IMR-90 (cell line): ENCODE measurements around the gene SPTBN5. TPM values are rescaled to one million over a fixed set of nuclear protein-coding genes. Genes with fewer than 3 reads are reported as not detected.
A peak's percentile ranks its signal among the peaks of the same experiment; 100 is the strongest.

Source experiments
- ATAC-seq: fragments of 200-7000 bp; cut with Tn5 transposase; 2 replicates; pipeline ENCODE4 v1.9.1; 2020; ENCODE audit warnings: low read depth, mild to moderate bottlenecking, moderate library complexity
- BruUV-seq: library from RNA; stranded (reverse); fragments of 400-500 nt; replicated peaks from 2 replicates; lab custom pipeline; 2021; lab: Mats Ljungman, UMichigan
- CTCF ChIA-PET: fragments of 300-600 bp; formaldehyde crosslinking; extraction: SDS; loops from one replicate; lab custom pipeline; 2021; ENCODE audit warnings: antibody characterized with exemption; lab: Yijun Ruan, JAX
- POLR2A ChIA-PET: fragments of 300-600 bp; sonication (Branson Sonifier 250); formaldehyde crosslinking; loops from one replicate; lab custom pipeline; 2022; ENCODE audit warnings: antibody characterized with exemption; ENCODE audit not compliant: unreplicated experiment; lab: Charles Lee
- DNase-seq: peaks from one replicate; pipeline ENCODE4 v3.0.0; 2013
- H2AFZ ChIP-seq: replicated peaks from 2 replicates; pipeline ENCODE3; 2013; ENCODE audit warnings: low read length, mild to moderate bottlenecking; ENCODE audit not compliant: poor library complexity
- H2AK5ac ChIP-seq: 2 replicates; pipeline ENCODE4 v1.6.1; 2013; ENCODE audit warnings: low read depth, low read length, inconsistent platforms
- H2AK9ac ChIP-seq: replicated peaks from 2 replicates; pipeline ENCODE3; 2013; ENCODE audit warnings: mild to moderate bottlenecking, low read depth, low read length, moderate library complexity; ENCODE audit not compliant: poor library complexity
- H2BK120ac ChIP-seq: 2 replicates; pipeline ENCODE4 v1.6.1; 2013; ENCODE audit warnings: low read depth, low read length, inconsistent platforms
- H2BK15ac ChIP-seq: 3 replicates; pipeline ENCODE4 v1.6.1; 2013; ENCODE audit warnings: low read depth, low read length, inconsistent platforms
- H2BK20ac ChIP-seq: 2 replicates; pipeline ENCODE4 v1.6.1; 2013; ENCODE audit warnings: low read depth, mild to moderate bottlenecking, inconsistent platforms, low read length, moderate library complexity
- H2BK5ac ChIP-seq: 2 replicates; pipeline ENCODE4 v1.6.1; 2013; ENCODE audit warnings: mild to moderate bottlenecking, low read depth, low read length, inconsistent platforms; ENCODE audit not compliant: poor library complexity, severe bottlenecking
- H3K14ac ChIP-seq: replicated peaks from 2 replicates; pipeline ENCODE4 v1.6.1; 2013; ENCODE audit warnings: low read depth, low read length, inconsistent platforms
- H3K18ac ChIP-seq: 2 replicates; pipeline ENCODE4 v1.6.1; 2013; ENCODE audit warnings: low read depth, low read length, control low read depth
- H3K23ac ChIP-seq: 2 replicates; pipeline ENCODE4 v1.6.1; 2013; ENCODE audit warnings: low read depth, low read length, inconsistent platforms
- H3K27ac ChIP-seq: 2 replicates; pipeline ENCODE4 v1.5.1; 2013; ENCODE audit warnings: mild to moderate bottlenecking, control low read depth, low read length; ENCODE audit not compliant: insufficient read depth
- H3K27me3 ChIP-seq: 2 replicates; pipeline ENCODE4 v1.6.1; 2013; ENCODE audit warnings: low read length; ENCODE audit not compliant: control insufficient read depth, insufficient read depth
- H3K36me3 ChIP-seq: 2 replicates; pipeline ENCODE4 v1.6.1; 2013; ENCODE audit warnings: low read length, mixed read lengths; ENCODE audit not compliant: control insufficient read depth, insufficient read depth
- H3K4ac ChIP-seq: 2 replicates; pipeline ENCODE4 v1.6.1; 2013; ENCODE audit warnings: low read depth, low read length, inconsistent platforms
- H3K4me1 ChIP-seq: 2 replicates; pipeline ENCODE4 v1.6.1; 2013; ENCODE audit warnings: low read length, mixed read lengths; ENCODE audit not compliant: control insufficient read depth, insufficient read depth
- H3K4me2 ChIP-seq: 2 replicates; pipeline ENCODE4 v1.6.1; 2013; ENCODE audit warnings: low read depth, mild to moderate bottlenecking, control low read depth, low read length, moderate library complexity
- H3K4me3 ChIP-seq: 2 replicates; pipeline ENCODE4 v1.5.1; 2013; ENCODE audit warnings: low read depth, mild to moderate bottlenecking, control low read depth, low read length, moderate library complexity; ENCODE audit not compliant: insufficient read depth
- H3K56ac ChIP-seq: 2 replicates; pipeline ENCODE4 v1.6.1; 2013; ENCODE audit warnings: low read length, inconsistent platforms; ENCODE audit not compliant: insufficient read depth; ENCODE audit errors: extremely low read depth
- H3K79me1 ChIP-seq, 2 experiments: 2 replicates each; pipeline ENCODE4 v1.6.1; 2013; ENCODE audit warnings: low read length in 2 of 2, inconsistent platforms in 1 of 2, low read depth in 1 of 2
- H3K9ac ChIP-seq: 2 replicates; pipeline ENCODE4 v1.6.1; 2013; ENCODE audit warnings: low read depth, low read length, control low read depth
- H3K9me1 ChIP-seq: 2 replicates; pipeline ENCODE4 v1.6.1; 2013; ENCODE audit warnings: low read length, inconsistent platforms; ENCODE audit not compliant: insufficient read depth
- H3K9me3 ChIP-seq: 2 replicates; pipeline ENCODE4 v1.6.1; 2013; ENCODE audit warnings: low read length; ENCODE audit not compliant: control insufficient read depth, insufficient read depth
- H4K20me1 ChIP-seq: 2 replicates; pipeline ENCODE4 v1.6.1; 2013; ENCODE audit warnings: low read length, inconsistent platforms; ENCODE audit not compliant: insufficient read depth
- H4K5ac ChIP-seq: 2 replicates; pipeline ENCODE4 v1.6.1; 2013; ENCODE audit warnings: mild to moderate bottlenecking, low read depth, low read length, control low read depth
- H4K8ac ChIP-seq, 2 experiments: 2 replicates each; pipeline ENCODE4 v1.6.1; 2013; ENCODE audit warnings: low read depth in 2 of 2, low read length in 2 of 2, control low read depth in 1 of 2, inconsistent platforms in 1 of 2
- H4K91ac ChIP-seq: 2 replicates; pipeline ENCODE4 v1.6.1; 2013; ENCODE audit warnings: low read depth, low read length, inconsistent platforms; ENCODE audit not compliant: insufficient read depth
- BHLHE40 ChIP-seq: fragments of 150-350 bp; IDR thresholded peaks from 2 replicates; pipeline ENCODE4 v1.6.1; 2016; ENCODE audit warnings: mild to moderate bottlenecking, low read depth, low read length
- CEBPB ChIP-seq: IDR thresholded peaks from 2 replicates; pipeline ENCODE4 v1.6.1; 2012; ENCODE audit warnings: low read depth, low read length, improper control_type of control experiment
- CHD1 ChIP-seq: IDR thresholded peaks from 2 replicates; pipeline ENCODE4 v1.6.1; 2012; ENCODE audit warnings: low read depth, low read length, improper control_type of control experiment
- CTCF ChIP-seq: conservative IDR thresholded peaks from 2 replicates; pipeline ENCODE4 v1.5.1; 2012; ENCODE audit warnings: mild to moderate bottlenecking, low read depth, low read length, improper control_type of control experiment
- FOS ChIP-seq: fragments of 150-350 bp; IDR thresholded peaks from 2 replicates; pipeline ENCODE4 v1.6.1; 2016; ENCODE audit warnings: low read depth, low read length
- MAFK ChIP-seq: IDR thresholded peaks from 2 replicates; pipeline ENCODE4 v1.6.1; 2012; ENCODE audit warnings: low read depth, low read length, improper control_type of control experiment
- MAZ ChIP-seq: IDR thresholded peaks from 2 replicates; pipeline ENCODE4 v1.6.1; 2012; ENCODE audit warnings: low read depth, mild to moderate bottlenecking, low read length, improper control_type of control experiment, moderate library complexity, borderline replicate concordance
- MXI1 ChIP-seq: IDR thresholded peaks from 2 replicates; pipeline ENCODE4 v1.6.1; 2012; ENCODE audit warnings: low read depth, mild to moderate bottlenecking, low read length, moderate library complexity, borderline replicate concordance
- POLR2A ChIP-seq: IDR thresholded peaks from 2 replicates; pipeline ENCODE4 v1.6.1; 2012; ENCODE audit warnings: mild to moderate bottlenecking, low read depth, low read length
- RAD21 ChIP-seq: IDR thresholded peaks from 2 replicates; pipeline ENCODE4 v1.6.1; 2012; ENCODE audit warnings: low read length, improper control_type of control experiment
- SMC3 ChIP-seq: fragments of 150-350 bp; IDR thresholded peaks from 2 replicates; pipeline ENCODE4 v1.6.1; 2016; ENCODE audit warnings: low read depth, mild to moderate bottlenecking, antibody characterized with exemption, low read length, moderate library complexity
- WGBS, 2 experiments: methylation state at CpG; one replicate each; pipeline versions ENCODE4 v1.1.5 to v1.1.7; 2013; ENCODE audit warnings: missing lambda C conversion rate in 2 of 2; ENCODE audit not compliant: insufficient read length in 1 of 2; ENCODE audit errors: extremely low coverage in 2 of 2; 5-methylcytosine and 5-hydroxymethylcytosine counted together
- dilution Hi-C: fragments of 300-500 bp; cut with HindIII; formaldehyde crosslinking; loops from one replicate; pipeline ENCODE4 v1.14.3; 2018; ENCODE audit warnings: low sequenced_read_pairs; ENCODE audit not compliant: unreplicated experiment
- in situ Hi-C: fragments of 300-500 bp; cut with MboI; formaldehyde crosslinking; loops from 3 replicates; pipeline ENCODE4 v1.14.3; 2019; ENCODE audit warnings: low sequenced_read_pairs, inconsistent platforms, mixed read lengths
- intact Hi-C: fragments of 100-400 bp; cut with micrococcal nuclease; formaldehyde crosslinking; loops from 2 replicates; pipeline ENCODE4 v1.10.0; 2022
- polyA plus RNA-seq, 3 experiments: library from polyadenylated mRNA; depleted of rRNA; stranded (reverse); fragments of >200 nt; gene quantifications; 2 replicates each; pipeline ENCODE4 v1.2.3, GENCODE V29; 2012; ENCODE audit warnings: low replicate concordance in 1 of 3
- total RNA-seq: library from RNA; depleted of rRNA; stranded (reverse); fragments of >200 nt; gene quantifications from 2 replicates; pipeline ENCODE4 v1.2.3, GENCODE V29; 2012
- TF ChIP-seq, protein P1 (sequence below): fragments of 150-350 bp; IDR thresholded peaks from 2 replicates; pipeline ENCODE4 v1.6.1; 2016; ENCODE audit warnings: low read depth, mild to moderate bottlenecking, low read length, moderate library complexity, borderline replicate concordance
- TF ChIP-seq, protein P2 (sequence below): fragments of 150-350 bp; IDR thresholded peaks from 2 replicates; pipeline ENCODE4 v1.6.1; 2017; ENCODE audit warnings: mild to moderate bottlenecking, antibody characterized with exemption, low read length, low read depth

The SPTBN5 gene
- total and polyA plus RNA-seq, 2 of the 4 experiments (the other 2 are of a cell fraction): under 0.01 to 0.38 TPM

GRCh38 chr15:41918506-41919126 is 24.8 kb upstream of the SPTBN5 start:
- ChIA-PET POLR2A (no interaction called here), CTCF (no interaction called here)
- Histone ChIP-seq H3K56ac (no peak overlapping the region), H3K4me1 (peaks cover 22% of the 10 kb centered on the region), H3K36me3 (peaks cover 7% of the 10 kb centered on the region), H2AFZ (no peak overlapping the region), H3K4me3 (no peak overlapping the region), H4K5ac (no peak overlapping the region), H3K27me3 (no peaks in the 10 kb centered on the region), H3K4me2 (no peak overlapping the region), H4K8ac (no peak overlapping the region), H2AK9ac (peak overlapping the region; percentile 7), H2BK20ac (peak overlapping the region; percentile 20; the same call in 1 of the 2 replicates), H3K79me1 (peaks cover 13 to 77% of the 10 kb centered on the region in 2 experiments), H3K27ac (no peak overlapping the region), H4K20me1 (peaks cover 24% of the 10 kb centered on the region), H2AK5ac (peak overlapping the region; percentile 71), H3K9ac (no peak overlapping the region), H3K9me1 (peaks cover 36% of the 10 kb centered on the region), H3K23ac (no peak overlapping the region; the same call in 1 of the 2 replicates), H4K91ac (no peak overlapping the region), H2BK120ac (0 out of 2 replicates have a peak overlapping the region, but pooled peaks have one; percentile 14), H2BK15ac (peak overlapping the region; percentile 68; the same call in 1 of the 3 replicates), H3K9me3 (no peaks in the 10 kb centered on the region), H3K4ac (peak overlapping the region; percentile 33; the same call in 1 of the 2 replicates), H3K14ac (no peak overlapping the region; the same call in 1 of the 2 replicates), H2BK5ac (no peak overlapping the region), H3K18ac (no peak overlapping the region)
- TF ChIP-seq MAZ (no peak), CEBPB (no peak), MAFK (no peak), RAD21 (no peak), CHD1 (no peak), BHLHE40 (no peak), CTCF (no peak), POLR2A (no peak), MXI1 (no peak), FOS (no peak), SMC3 (no peak)
- TF ChIP-seq, protein P1, sequence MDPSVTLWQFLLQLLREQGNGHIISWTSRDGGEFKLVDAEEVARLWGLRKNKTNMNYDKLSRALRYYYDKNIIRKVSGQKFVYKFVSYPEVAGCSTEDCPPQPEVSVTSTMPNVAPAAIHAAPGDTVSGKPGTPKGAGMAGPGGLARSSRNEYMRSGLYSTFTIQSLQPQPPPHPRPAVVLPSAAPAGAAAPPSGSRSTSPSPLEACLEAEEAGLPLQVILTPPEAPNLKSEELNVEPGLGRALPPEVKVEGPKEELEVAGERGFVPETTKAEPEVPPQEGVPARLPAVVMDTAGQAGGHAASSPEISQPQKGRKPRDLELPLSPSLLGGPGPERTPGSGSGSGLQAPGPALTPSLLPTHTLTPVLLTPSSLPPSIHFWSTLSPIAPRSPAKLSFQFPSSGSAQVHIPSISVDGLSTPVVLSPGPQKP: no peak
- TF ChIP-seq, protein P2, sequence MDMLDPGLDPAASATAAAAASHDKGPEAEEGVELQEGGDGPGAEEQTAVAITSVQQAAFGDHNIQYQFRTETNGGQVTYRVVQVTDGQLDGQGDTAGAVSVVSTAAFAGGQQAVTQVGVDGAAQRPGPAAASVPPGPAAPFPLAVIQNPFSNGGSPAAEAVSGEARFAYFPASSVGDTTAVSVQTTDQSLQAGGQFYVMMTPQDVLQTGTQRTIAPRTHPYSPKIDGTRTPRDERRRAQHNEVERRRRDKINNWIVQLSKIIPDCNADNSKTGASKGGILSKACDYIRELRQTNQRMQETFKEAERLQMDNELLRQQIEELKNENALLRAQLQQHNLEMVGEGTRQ: no peak
- no TSS peak for BruUV-seq
- intact Hi-C loops (no loop called here), dilution Hi-C loops (no loop called here), in situ Hi-C loops (no loop called here)
- DNase-seq (no peak), ATAC-seq (no peak)
- WGBS, 2 experiments: 100% methylated on average over 1 of the region's 8 CpGs; no CpG with 5 or more reads in 1 of the 2 experiments
